ENCODE measurements around the gene NKX6-1. TPM values are rescaled to one million over a fixed set of nuclear protein-coding genes. Genes with fewer than 3 reads are reported as not detected.

NKX6-1 gene
- total and polyA plus RNA-seq, 2 donors (not counting 1 experiment from before 2014, with no cell fraction given): 0.17 to 0.47 TPM

DNA sequence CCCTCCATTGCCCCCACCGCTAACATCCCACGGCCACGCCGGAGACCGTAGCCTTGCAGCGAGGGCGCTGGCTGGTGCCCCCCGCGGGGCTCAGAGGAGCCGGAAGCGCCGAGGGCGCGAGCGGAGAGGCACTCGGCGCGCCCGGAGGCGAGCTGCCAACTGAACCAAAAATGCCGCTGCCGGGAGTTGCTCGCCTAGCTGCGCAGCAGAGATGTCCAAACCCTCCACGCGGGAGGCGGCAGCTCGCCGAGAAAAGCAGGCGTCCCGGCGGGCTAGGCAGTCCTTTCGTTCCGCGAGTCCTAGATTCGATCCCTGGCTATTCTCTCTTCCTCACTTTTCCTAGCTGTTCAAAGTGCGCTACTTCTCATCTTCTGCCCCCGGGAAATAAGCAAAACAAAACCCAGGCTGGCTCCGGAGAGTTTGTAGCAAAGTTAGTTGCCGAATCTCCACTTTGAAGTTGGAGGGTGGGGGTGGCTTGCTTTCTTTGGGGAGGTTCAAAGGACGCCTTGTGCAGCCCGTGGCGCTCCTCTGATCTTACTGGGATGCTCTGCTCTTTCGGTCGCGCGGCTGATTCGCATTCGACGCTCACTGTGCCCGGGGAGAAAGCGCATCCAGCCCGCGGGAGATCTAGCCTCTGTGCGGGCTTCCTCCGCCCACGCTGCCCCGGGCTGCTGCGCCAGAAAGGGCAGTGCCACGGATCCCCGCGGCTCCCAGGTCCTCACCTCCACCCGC lies 723 bp downstream of the NKX6-1 start:
- Histone ChIP-seq H3K4me2 (ENCODE audit: extremely low read depth, insufficient read depth, low read length) (peak overlapping the region; percentile 59), H3K4me1 (ENCODE audit: control insufficient read depth, extremely low read depth, insufficient read depth, low read length) (no peaks in the 10 kb centered on the region), H3K27ac (ENCODE audit: insufficient read depth, low read length) (no peak overlapping the region), H3K79me2 (ENCODE audit: control insufficient read depth, insufficient read depth, low read length) (no peaks in the 10 kb centered on the region), H3K27me3 (ENCODE audit: control insufficient read depth, insufficient read depth, low read length) (peaks cover 67% of the 10 kb centered on the region), H4K20me1 (ENCODE audit: control insufficient read depth, extremely low read depth, insufficient read depth, low read length) (no peaks in the 10 kb centered on the region), H3K9ac (ENCODE audit: insufficient read depth, low read length) (no peak overlapping the region), H2AFZ (ENCODE audit: low read length) (peak overlapping the region; percentile 5), H3K4me3 (replicated peaks in 1 of 4; ENCODE audit: control extremely low read depth in 1 of 4, insufficient read depth in 1 of 4, low read depth in 3 of 4, low read length in 4 of 4) (peak overlapping the region; percentile 42 to 71 (median 54)), H3K9me3 (ENCODE audit: control insufficient read depth, insufficient read depth, low read depth, low read length) (no peaks in the 10 kb centered on the region), H3K36me3 (ENCODE audit: control insufficient read depth, insufficient read depth, low read length) (no peaks in the 10 kb centered on the region)
- DNase-seq (ENCODE audit: low read depth in 2 of 2): peak; percentile 30 to 32
- TF ChIP-seq, protein P1, sequence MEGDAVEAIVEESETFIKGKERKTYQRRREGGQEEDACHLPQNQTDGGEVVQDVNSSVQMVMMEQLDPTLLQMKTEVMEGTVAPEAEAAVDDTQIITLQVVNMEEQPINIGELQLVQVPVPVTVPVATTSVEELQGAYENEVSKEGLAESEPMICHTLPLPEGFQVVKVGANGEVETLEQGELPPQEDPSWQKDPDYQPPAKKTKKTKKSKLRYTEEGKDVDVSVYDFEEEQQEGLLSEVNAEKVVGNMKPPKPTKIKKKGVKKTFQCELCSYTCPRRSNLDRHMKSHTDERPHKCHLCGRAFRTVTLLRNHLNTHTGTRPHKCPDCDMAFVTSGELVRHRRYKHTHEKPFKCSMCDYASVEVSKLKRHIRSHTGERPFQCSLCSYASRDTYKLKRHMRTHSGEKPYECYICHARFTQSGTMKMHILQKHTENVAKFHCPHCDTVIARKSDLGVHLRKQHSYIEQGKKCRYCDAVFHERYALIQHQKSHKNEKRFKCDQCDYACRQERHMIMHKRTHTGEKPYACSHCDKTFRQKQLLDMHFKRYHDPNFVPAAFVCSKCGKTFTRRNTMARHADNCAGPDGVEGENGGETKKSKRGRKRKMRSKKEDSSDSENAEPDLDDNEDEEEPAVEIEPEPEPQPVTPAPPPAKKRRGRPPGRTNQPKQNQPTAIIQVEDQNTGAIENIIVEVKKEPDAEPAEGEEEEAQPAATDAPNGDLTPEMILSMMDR (conservative IDR thresholded peaks at IDR 0.05 in 1 of 2, IDR thresholded peaks at IDR 0.05 in 1 of 2; ENCODE audit: low read depth in 1 of 2, low read length in 2 of 2): no peak
- peak; percentile 75 for TF ChIP-seq EZH2 (IDR thresholded peaks at IDR 0.05; ENCODE audit: low read length, missing control alignments)

DNA sequence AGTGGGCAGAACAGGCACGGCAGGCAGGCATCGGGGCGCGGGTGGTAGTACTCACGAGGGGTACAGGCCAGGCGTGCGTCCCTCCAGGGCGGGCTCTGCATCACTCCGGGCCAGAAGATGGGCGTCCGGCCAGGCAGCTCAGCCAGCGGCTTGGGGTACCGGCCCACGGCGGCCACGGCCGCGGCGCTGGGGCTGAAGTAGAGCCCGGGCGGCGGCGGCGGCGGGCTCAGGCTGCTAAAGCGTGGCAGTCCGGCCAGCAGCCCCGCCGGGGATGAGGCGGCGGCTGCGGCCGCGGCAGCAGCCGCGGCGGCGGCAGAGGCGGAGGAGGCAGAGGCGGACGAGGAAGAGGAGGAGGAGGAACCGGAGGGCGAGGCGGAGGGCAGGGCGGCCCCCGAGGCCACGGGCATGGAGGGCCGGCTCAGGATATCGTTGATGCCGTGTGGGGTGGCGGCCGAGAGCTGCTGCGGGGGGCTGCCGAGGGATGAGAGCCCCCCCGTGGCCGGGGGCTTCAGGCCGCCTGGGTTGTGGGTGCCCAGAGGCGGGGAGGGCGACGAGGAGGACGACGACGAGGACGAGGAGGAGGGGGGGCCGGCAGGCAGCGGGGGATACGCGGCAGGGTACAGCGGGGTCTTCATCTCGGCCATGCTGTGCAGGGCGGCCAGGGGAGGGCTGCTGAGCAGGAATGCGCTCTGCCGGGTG lies 1.4 kb downstream of the NKX6-1 start:
- no peak overlapping the region for H3K27ac ChIP-seq (ENCODE audit: insufficient read depth, low read length)
- H2AFZ ChIP-seq (ENCODE audit: low read length): peak overlapping the region; percentile 10
- no peak overlapping the region for H3K9ac ChIP-seq (ENCODE audit: insufficient read depth, low read length)
- no peaks in the 10 kb centered on the region for H3K4me1 ChIP-seq (ENCODE audit: control insufficient read depth, extremely low read depth, insufficient read depth, low read length)
- H3K9me3 ChIP-seq (ENCODE audit: control insufficient read depth, insufficient read depth, low read depth, low read length): no peaks in the 10 kb centered on the region
- H3K36me3 ChIP-seq (ENCODE audit: control insufficient read depth, insufficient read depth, low read length): no peaks in the 10 kb centered on the region
- TF ChIP-seq, protein P1 (conservative IDR thresholded peaks at IDR 0.05 in 1 of 2, IDR thresholded peaks at IDR 0.05 in 1 of 2; ENCODE audit: low read depth in 1 of 2, low read length in 2 of 2): no peak
- no peak for TF ChIP-seq EZH2 (IDR thresholded peaks at IDR 0.05; ENCODE audit: low read length, missing control alignments)
- no peaks in the 10 kb centered on the region for H4K20me1 ChIP-seq (ENCODE audit: control insufficient read depth, extremely low read depth, insufficient read depth, low read length)
- peak overlapping the region in 3 of 4 experiments; percentile 42 to 71 (median 47) for H3K4me3 ChIP-seq (replicated peaks in 1 of 4; ENCODE audit: control extremely low read depth in 1 of 4, insufficient read depth in 1 of 4, low read depth in 3 of 4, low read length in 4 of 4)
- DNase-seq (ENCODE audit: low read depth in 2 of 2): no peak
- H3K27me3 ChIP-seq (ENCODE audit: control insufficient read depth, insufficient read depth, low read length): peaks cover 67% of the 10 kb centered on the region
- H3K79me2 ChIP-seq (ENCODE audit: control insufficient read depth, insufficient read depth, low read length): no peaks in the 10 kb centered on the region
- H3K4me2 ChIP-seq (ENCODE audit: extremely low read depth, insufficient read depth, low read length): peak overlapping the region; percentile 66

DNA sequence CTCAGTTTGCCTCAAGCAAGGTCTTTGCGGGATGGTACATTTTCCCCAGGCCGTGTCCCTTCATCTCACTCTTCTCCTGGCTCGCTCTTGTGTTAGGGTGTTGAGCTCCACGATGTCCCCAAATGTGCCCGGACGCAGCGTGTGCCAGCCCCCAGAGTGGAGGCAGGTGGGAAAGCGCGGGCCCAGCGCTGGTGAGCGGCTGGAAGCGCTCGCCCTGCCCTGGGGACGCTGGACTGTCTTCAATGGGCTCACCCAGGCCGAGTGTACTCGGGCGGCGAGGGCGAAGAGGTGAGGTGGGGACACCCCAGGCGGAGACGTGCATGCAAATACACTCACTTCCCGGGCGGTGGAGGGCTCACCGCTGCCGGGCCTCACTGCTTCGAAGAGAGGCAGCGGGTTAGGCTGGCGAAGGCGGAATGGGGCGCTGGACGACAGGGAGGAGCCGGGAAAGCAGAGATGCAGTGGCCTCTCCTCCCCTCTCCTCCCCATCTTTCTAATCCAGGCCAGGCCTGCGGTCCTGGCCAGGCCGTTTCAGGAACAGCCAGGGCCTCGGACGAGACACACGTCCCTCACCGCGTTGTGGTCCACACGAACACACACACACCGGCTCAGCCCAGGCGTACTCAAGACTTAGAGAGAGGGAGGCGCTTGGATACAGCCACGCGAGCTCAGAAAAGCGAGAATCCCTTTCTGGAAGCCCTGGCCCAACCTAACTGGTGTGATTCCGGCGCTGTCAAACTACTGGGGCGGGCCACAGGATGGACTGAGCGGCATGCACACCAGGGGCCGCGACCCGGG lies 2.2 kb downstream of the NKX6-1 start:
- Histone ChIP-seq H3K4me3 (replicated peaks in 1 of 4; ENCODE audit: control extremely low read depth in 1 of 4, insufficient read depth in 1 of 4, low read depth in 3 of 4, low read length in 4 of 4) (peak overlapping the region in 3 of 4 experiments; percentile 15 to 71 (median 47)), H3K4me2 (ENCODE audit: extremely low read depth, insufficient read depth, low read length) (no peak overlapping the region)

More for the DNA sequence above, 2.2 kb downstream of the NKX6-1 start:
- Histone ChIP-seq H3K36me3 (ENCODE audit: control insufficient read depth, insufficient read depth, low read length) (no peaks in the 10 kb centered on the region), H3K27me3 (ENCODE audit: control insufficient read depth, insufficient read depth, low read length) (peaks cover 63% of the 10 kb centered on the region), H3K27ac (ENCODE audit: insufficient read depth, low read length) (no peak overlapping the region), H4K20me1 (ENCODE audit: control insufficient read depth, extremely low read depth, insufficient read depth, low read length) (no peaks in the 10 kb centered on the region), H2AFZ (ENCODE audit: low read length) (peak overlapping the region; percentile 10), H3K79me2 (ENCODE audit: control insufficient read depth, insufficient read depth, low read length) (no peaks in the 10 kb centered on the region), H3K4me1 (ENCODE audit: control insufficient read depth, extremely low read depth, insufficient read depth, low read length) (no peaks in the 10 kb centered on the region), H3K9ac (ENCODE audit: insufficient read depth, low read length) (no peak overlapping the region), H3K9me3 (ENCODE audit: control insufficient read depth, insufficient read depth, low read depth, low read length) (no peaks in the 10 kb centered on the region)
- TF ChIP-seq, protein P1 (conservative IDR thresholded peaks at IDR 0.05 in 1 of 2, IDR thresholded peaks at IDR 0.05 in 1 of 2; ENCODE audit: low read depth in 1 of 2, low read length in 2 of 2): no peak
- peak; percentile 63 for TF ChIP-seq EZH2 (IDR thresholded peaks at IDR 0.05; ENCODE audit: low read length, missing control alignments)
- peak in 1 of 2 donors; percentile 48 for DNase-seq (ENCODE audit: low read depth in 2 of 2)

All from fibroblast of lung (primary cell).